HG03378 (cell line): ENCODE measurements around the gene ZNHIT1.
A peak's percentile ranks its signal among the peaks of the same experiment; 100 is the strongest.

ENCODE experiments used
- ATAC-seq: cut with Tn5 transposase; IDR thresholded peaks from one replicate; pipeline ENCODE4 v1.9.1; 2021; ENCODE audit warnings: mild to moderate bottlenecking, moderate library complexity; ENCODE audit not compliant: unreplicated experiment

The ZNHIT1 gene

DNA sequence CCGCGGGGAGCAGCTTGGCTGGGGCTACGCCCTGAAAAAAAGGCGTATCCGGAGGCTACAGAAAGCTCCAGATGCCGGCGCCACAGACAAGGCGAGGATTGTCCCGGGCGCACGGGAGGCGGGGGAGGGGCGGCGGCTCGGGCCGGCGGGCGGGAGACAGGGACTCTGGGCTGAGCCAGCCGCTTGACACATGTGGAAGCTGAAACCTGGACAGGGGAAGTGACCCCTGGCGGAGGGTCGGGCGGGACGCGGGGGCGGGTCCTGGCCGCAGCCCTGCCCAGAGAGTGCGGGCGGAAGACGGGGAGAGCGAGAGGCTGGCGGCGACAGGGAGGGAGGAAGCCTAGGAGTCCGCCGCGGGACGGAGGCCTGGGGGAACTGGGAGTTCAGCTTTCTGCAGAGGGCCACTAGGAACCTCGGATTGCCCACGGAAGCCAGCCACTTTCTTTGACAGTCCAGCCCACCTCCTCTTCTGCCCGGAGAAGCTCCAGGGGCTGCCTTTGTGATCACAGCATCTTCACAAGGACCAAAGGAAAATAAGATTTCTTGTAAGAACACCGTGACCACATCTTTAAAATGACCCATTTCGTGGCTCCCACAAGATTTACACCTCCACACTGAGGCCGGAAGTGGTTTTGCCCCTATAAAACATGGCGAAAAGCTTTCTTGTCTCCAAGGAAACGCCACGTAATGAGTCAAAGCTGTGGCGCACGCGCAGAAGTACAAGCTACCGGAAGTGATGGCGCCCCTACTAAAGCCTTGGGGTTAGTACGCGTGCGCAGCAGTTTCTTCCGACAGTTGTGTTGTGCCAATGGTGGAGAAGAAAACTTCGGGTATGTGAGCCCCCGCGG lies at the start of gene ZNHIT1, which contains the start of gene PLOD3:
TSS of gene ZNHIT1 (plus strand) at position 778 of the 848 bp plus-strand sequence. CDS start at position 809, 31 bp downstream.
TSS of gene PLOD3 (minus strand) at position 194 of the 848 bp plus-strand sequence. CDS start 307 bp downstream, outside the sequence.
- ATAC-seq, result peak; percentile 66

DNA sequence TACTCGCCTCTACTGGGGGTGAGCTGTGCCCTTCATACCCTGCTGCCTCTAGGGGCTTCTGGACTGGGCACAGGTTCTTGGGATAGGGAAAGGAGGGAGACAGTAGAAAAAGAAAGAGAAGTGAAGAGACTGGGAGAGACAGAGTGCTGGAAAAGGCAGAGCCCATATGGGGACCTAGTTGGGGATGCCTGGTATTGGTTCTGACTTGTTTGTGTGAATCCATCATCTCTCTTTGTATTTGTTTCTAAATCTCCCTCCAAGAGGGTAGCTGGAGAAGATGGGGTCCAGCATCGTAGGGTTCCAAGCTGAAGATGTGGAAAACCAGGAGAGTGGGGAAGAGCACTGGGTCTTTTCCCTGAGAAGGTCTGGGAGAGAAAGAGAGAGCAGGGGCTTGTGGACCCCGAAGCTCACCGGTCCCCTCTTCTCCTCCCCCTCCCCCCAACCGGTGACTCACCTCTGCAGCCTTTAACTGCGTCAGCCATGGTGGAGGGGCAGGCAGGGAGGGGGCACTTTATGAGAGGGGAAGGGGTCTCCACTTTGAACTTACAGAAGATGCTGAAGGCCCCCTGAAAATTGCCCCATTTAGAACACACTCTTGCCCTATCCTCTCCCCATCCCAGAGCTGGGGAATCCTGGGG lies 49.4 kb upstream of the ZNHIT1 start:
- ATAC-seq, result no peak

- no peak for ATAC-seq
Observed at GRCh38 chr7:101169110-101169837, 48.7 kb upstream of the ZNHIT1 start.

DNA sequence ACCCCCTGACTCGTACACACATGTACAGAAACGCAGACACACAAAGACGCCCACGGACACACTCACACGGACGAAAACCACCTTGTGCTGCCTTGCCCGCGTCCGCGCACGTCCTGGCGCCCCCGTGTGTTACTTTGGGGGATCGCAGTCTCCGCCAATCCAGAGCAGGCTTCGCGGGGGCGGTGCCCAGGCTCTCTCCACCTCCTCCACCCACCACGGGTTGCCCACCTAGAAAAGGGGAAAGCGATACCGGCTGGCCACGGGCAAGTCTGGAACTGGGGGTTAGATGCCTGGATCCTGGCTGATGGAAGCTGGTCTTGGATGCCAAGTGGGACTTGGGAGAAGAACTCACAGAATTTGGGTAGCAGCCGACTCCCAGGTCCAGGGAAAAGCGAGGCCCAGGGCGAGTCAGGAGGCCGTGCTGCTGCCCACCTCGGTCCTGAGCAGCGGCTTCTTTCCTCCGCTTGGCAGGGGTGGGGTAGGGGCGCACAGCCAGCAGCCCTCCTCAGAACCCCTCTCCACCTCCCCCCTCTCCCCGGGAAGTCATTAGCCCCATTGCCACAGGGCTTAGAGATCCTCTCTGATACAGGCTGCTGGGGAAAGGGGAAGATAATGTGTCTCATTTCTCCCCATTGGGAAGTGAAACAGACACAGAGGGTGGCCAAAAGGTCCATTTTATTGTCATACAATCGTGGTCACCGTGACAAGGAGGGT lies 48.0 kb upstream of the ZNHIT1 start:
- ATAC-seq, result no peak

- ATAC-seq, result no peak
Observed at GRCh38 chr7:101170617-101171441, 47.1 kb upstream of the ZNHIT1 start.

- ATAC-seq, result no peak
Observed at GRCh38 chr7:101171442-101171837, 46.5 kb upstream of the ZNHIT1 start.

DNA sequence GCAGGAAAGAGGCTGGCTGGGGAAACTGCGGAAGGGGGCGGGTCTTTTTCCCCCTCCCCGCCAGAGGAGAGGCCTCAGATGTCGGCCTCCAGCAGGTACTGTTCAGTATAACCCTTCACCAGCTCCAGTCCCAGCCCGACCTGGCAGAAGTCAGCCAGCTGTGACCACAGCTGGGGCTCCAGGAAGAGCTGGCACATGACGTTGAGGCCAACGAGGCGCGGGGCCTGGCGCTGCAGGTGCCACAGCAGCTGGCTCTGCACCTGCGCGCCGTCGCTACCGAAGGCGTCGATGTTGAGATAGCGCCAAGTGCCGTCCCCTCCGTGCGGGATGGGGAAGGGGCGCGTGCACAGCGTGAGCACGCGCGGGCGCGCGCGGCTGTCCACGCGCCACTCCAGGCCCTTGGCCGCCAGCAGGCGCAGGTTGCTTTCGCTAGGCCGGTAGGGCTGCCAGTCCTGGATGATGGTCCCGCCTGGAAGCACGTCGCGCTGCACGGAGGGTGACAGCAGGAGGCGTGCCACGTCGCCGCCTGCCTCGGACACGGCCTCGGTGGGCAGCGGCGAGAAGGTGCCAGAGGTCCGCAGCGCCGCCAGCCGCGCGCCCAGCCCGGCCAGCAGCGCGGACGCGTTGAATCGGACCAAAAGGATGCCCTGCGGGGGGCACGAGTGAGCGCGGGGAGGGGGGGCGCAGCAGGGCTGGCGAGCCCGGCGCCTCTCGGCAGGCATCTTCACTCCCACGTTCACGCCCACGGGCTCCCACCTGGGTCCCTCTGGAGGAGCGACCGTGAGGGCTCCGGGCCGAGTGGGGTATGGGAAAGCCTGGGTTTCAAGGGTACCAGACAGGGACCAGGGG lies 45.7 kb upstream of the ZNHIT1 start:
- no peak for ATAC-seq

GRCh38 chr7:101172854-101173751 lies 44.9 kb upstream of the ZNHIT1 start:
- ATAC-seq, result no peak

GRCh38 chr7:101173752-101174244 lies 44.2 kb upstream of the ZNHIT1 start:
- no peak for ATAC-seq

- no peak for ATAC-seq
Observed at GRCh38 chr7:101174322-101174854, 43.6 kb upstream of the ZNHIT1 start.

DNA sequence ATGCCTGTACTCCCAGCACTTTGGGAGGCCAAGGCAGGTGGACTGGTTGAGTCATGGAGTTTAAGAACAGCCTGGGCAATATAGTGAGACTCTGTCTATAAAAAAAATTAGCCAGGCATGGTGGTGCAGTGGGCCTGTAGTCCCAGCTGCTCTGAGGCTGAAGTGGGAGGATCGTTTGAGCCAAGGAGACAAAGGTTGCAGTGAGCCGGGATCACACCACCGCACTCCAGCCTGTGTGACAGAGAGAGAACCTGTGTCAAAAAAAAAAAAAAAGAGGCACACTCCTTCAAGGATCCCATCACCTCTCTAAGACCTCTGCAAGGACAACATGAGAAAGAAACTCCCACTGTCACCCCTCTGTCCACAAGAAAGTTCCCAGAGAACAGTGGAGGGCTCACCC lies 42.3 kb upstream of the ZNHIT1 start:
- no peak for ATAC-seq

DNA sequence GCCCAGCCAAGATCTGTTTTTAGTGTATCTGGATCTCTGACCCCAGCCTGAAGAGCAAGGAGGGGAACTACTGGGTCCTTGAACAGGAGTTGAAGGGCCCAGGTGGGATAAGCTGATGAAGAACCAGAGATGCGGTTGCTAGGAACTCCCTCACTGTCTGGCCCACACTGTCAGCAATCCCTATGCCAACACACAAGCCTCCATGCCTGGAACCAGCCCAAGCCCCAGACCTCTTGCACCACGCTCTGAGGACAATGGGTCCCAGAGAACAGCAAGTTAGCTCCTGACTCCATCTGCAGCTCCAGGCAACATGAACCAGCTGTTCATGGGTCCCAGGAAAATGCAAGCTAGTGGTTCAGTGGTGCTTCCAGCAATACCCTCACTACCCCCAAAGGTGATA lies 40.3 kb upstream of the ZNHIT1 start:
- no peak for ATAC-seq

- ATAC-seq, result no peak
Observed at GRCh38 chr7:101179117-101179516, 38.8 kb upstream of the ZNHIT1 start.

DNA sequence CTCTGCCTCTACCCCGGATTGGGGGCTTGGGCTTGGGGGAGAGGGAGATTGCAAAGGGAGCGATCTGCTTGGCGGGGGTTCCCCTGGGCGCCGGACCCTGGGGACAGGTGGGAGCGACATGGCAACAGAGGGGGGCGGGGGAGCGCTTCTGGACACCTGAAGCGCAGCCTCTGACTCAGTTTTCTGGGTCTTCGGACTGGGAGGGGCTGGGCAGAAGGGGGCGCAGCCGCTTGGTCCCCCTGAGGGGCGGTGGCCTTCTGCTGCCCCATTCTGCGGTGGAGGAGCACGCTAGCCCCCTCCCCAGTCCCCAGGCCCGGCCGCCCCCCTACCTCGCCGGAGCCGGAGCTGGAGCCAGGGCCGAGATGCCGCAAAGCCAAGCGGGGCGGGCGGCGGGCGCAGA lies 38.3 kb upstream of the ZNHIT1 start:
- no peak for ATAC-seq

- no peak for ATAC-seq
Observed at GRCh38 chr7:101180130-101180755, 37.7 kb upstream of the ZNHIT1 start, which contains the start of gene NAT16. TSS of gene NAT16 (minus strand) at chr7:101180293. CDS start at chr7:101174807, 5,486 bp downstream.

DNA sequence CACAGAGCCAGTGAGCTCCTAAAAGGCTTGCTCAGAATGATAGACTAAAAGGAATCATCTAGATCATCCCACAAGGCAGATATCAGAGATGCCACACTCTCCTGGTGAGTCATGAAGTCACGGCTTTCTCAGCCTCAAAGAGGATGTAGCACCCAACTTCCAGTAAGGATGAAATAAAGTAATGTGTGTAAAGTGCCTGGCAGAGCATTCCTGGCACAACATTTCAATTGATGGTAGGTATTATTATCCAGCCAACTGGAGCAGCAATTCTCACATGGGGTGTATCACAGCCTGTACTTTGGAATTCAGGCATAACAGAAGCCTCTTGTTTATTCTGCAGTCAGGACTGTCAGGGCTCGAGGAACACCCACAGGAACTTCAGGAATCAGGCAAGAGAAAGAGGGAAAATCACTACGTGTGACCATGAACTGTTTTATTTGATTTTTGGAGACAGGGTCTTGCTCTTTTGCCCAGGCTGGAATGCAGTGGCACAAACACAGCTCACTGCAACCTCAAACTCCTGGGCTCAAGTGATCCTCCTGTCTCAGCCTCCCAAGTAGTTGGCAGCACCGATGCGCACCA lies 32.6 kb upstream of the ZNHIT1 start:
- no peak for ATAC-seq

DNA sequence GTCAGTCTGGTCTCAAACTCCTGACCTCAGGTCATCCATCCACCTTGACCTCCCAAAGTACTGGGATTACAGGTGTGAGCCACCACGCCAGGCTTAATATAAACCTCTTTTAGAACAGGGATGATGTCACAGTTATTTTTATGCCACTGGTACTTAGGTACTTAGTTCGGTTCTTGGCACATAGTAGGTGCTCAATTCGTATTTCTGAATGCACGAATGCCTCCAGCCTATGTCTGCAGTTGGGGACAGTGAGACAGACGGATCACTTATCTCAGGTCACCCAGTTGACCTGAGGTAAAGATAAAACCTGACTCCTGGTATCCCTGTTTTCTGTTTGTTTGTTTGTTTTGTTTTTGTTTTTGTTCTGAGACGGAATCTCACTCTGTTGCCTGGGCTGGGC lies 31.8 kb upstream of the ZNHIT1 start:
- no peak for ATAC-seq
